NCI-H146 treated with DMSO at 0.1 percent for 48 hours (cell line): ENCODE data around the gene HLCS.

Source experiments
- DNase-seq: peaks from one replicate; lab custom pipeline; 2025; ENCODE audit not compliant: unreplicated experiment; lab: John Stamatoyannopoulos, UW

HLCS gene

GRCh38 chr21:36728371-36729111 is 237.9 kb downstream of the HLCS start:
- DNase-seq = no peak

- DNase-seq = no peak
Observed at GRCh38 chr21:36727866-36728265, 238.6 kb downstream of the HLCS start.

- DNase-seq = no peak
Observed at GRCh38 chr21:36725793-36726386, 240.6 kb downstream of the HLCS start.

GRCh38 chr21:36724660-36725059 is 241.8 kb downstream of the HLCS start:
- no peak for DNase-seq

GRCh38 chr21:36723371-36723881 is 243.0 kb downstream of the HLCS start:
- no peak for DNase-seq

GRCh38 chr21:36722370-36723368 is 243.8 kb downstream of the HLCS start:
- DNase-seq = no peak

GRCh38 chr21:36721817-36722216 is 244.7 kb downstream of the HLCS start:
- no peak for DNase-seq

- no peak for DNase-seq
Observed at GRCh38 chr21:36719614-36720013, 246.9 kb downstream of the HLCS start.

- DNase-seq = no peak
Observed at GRCh38 chr21:36718951-36719501, 247.4 kb downstream of the HLCS start.

GRCh38 chr21:36717976-36718375 is 248.5 kb downstream of the HLCS start:
- no peak for DNase-seq

- DNase-seq = no peak
Observed at GRCh38 chr21:36716836-36717235, 249.6 kb downstream of the HLCS start.

- DNase-seq = no peak
Observed at GRCh38 chr21:36716387-36716786, 250.1 kb downstream of the HLCS start.

- no peak for DNase-seq
Observed at GRCh38 chr21:36713746-36714145, 252.7 kb downstream of the HLCS start.

- DNase-seq = no peak
Observed at GRCh38 chr21:36710729-36711048, 255.8 kb downstream of the HLCS start.

- DNase-seq = no peak
Observed at GRCh38 chr21:36709868-36710728, 256.4 kb downstream of the HLCS start.

GRCh38 chr21:36709030-36709867 is 257.2 kb downstream of the HLCS start:
- no peak for DNase-seq

GRCh38 chr21:36708286-36709029 is 258.0 kb downstream of the HLCS start:
- no peak for DNase-seq

GRCh38 chr21:36707763-36708285 is 258.6 kb downstream of the HLCS start:
- no peak for DNase-seq
